Erythroblast (primary cell): ENCODE results near the gene FLII.

ENCODE experiments used
- GATA1 ChIP-seq: IDR thresholded peaks from 2 replicates; pipeline ENCODE4 v1.6.1; 2011; ENCODE audit warnings: low read depth, mild to moderate bottlenecking, control low read depth, low read length, moderate library complexity
- POLR2A ChIP-seq: IDR thresholded peaks from 2 replicates; pipeline ENCODE4 v1.6.1; 2011; ENCODE audit warnings: mild to moderate bottlenecking, low read length

DNA sequence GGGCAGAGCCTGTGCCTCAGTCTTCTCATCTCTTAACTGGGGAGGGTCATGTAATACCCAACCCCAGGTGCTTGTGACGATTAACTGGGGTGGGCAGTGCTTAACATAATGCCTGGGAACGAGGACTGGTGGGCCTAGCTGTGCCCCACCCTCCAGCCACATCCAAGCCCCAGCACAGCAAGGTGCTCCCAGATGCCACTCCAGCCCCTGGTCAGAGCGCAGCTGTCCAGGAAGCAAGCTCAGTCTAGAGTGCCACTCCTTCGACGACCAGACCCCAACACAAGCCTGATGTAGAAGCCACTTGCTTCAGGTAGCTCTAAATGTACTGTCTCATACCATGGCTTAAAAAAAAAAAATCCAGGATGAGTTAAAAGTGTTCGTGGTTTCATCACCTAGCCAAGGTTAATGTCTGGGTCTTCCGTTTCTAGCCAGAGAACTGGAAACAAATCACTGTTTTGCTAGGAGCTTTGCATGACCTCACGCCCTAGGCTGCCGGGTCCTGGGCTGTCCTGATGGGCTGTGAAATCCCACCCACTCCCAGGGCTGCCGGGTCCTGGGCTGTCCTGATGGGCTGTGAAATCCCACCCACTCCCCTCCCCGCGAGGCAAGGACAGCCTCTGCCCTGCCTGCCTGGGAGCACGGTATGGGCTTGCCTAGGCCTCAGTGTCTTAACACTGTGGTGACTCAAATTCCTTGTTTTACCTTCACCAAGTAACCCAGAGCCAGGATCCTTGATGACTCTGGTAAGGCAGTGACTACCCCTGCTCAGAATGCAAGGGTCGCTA is 9.6 kb upstream of the FLII start:
- no peak for TF ChIP-seq POLR2A
- no peak for TF ChIP-seq GATA1
